Activated naive CD4-positive, alpha-beta T cell treated with anti-CD3 and anti-CD28 coated beads, Interleukin-2, amount 50 U/mL, for 24 hours (primary cell): ENCODE data around the gene APOL2.
A peak's percentile ranks its signal among the peaks of the same experiment; 100 is the strongest.
"Not testable (repeated sequence)": the region's sequence is repeated elsewhere in the genome, so short reads cannot be mapped to it uniquely, and the experiment has no call there.

Source experiments
- H3K27ac Mint-ChIP-seq: one replicate; pipeline ENCODE4 v1.8.0; 2021; ENCODE audit warnings: mild to moderate bottlenecking, mixed read lengths
- H3K27me3 Mint-ChIP-seq: one replicate; pipeline ENCODE4 v1.8.0; 2021; ENCODE audit warnings: mixed read lengths
- H3K36me3 Mint-ChIP-seq: one replicate; pipeline ENCODE4 v1.8.0; 2021; ENCODE audit warnings: mixed read lengths
- H3K4me1 Mint-ChIP-seq: one replicate; pipeline ENCODE4 v1.8.0; 2021; ENCODE audit warnings: mixed read lengths
- H3K4me3 Mint-ChIP-seq: one replicate; pipeline ENCODE4 v1.8.0; 2021; ENCODE audit warnings: mild to moderate bottlenecking, mixed read lengths
- H3K9me3 Mint-ChIP-seq: one replicate; pipeline ENCODE4 v1.8.0; 2021; ENCODE audit warnings: mixed read lengths

APOL2 gene

DNA sequence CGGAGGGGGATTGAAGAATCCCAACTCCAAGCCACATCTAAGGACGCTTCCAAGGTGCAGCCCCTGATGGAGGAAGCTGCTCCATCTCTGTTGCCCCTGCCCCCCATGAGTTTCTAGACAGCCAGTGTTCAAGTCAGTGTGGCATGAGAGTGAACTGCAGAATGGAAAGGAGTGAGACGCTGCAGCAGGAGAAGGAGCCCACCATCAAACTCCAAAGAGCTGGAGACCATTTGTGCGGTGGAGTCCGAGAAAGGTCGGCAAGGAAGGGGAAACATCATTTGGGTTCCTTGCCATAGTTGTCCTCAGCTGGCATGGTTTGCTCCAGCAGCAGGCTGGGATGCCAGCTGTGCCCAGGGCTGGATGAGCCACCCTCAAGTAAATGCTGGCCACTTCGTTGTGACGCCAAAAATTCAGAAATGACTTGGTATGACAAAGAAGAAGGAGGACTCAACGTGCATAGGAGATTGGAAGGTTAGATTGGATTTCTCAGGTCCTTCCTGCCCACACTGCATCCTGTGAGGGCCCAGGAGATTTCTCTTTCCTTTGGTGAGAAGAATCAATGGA is 16.4 kb downstream of the APOL2 start:
- H3K9me3 Mint-ChIP-seq = no peaks in the 10 kb centered on the region
- peaks cover 24% of the 10 kb centered on the region for H3K4me1 Mint-ChIP-seq
- H3K4me3 Mint-ChIP-seq = no peak overlapping the region
- no peak overlapping the region for H3K27ac Mint-ChIP-seq
- H3K27me3 Mint-ChIP-seq = no peaks in the 10 kb centered on the region
- H3K36me3 Mint-ChIP-seq = peaks cover 7% of the 10 kb centered on the region

DNA sequence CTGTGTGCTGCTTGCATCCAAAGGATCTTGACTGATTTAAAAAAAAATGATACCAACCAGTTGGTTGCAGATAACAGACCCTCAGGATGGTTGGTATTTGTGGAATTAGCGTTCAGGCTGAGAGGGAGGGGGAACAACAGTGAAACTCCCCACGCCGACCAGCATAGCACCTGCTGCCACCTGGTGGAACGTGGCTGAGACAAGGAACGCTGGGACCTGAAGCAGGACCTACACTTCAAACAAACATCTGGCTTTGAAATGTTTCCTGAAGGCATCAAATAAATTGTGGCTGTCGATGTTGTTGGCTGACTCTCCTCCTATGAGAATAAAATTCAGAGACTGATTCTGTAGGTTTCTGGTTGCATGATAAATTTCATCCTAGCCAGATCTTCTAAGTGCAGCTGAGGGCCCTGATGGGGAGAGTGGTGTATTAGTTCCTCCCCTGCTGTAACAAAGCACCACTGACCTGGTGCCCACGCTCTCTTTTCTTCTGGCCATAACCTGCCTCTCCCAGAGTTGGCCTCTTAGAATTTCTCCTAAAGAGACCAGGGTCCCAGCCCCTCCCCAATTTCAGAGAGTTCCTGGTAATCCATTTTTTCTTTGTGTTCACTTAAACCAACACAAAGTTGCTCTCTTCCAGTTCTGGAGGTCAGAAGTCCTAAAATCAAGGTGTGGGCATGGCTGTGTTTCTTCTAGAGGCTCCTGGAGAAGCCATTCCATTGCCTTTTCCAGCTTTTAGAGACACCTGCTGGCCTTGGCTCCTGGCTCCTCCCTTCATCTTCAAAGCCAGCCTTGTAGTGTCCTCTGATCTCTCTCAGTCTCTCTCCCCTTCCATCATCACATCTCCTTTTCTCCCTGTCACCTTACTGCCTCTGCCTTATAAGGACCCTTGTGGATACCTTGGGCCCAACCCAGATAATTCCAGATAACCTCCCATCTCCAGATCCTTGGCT is 17.3 kb downstream of the APOL2 start:
- Mint-ChIP-seq H3K4me1 (peaks cover 24% of the 10 kb centered on the region), H3K4me3 (peak overlapping the region; percentile 69), H3K36me3 (peaks cover 3% of the 10 kb centered on the region), H3K27me3 (no peaks in the 10 kb centered on the region), H3K9me3 (no peaks in the 10 kb centered on the region), H3K27ac (peak overlapping the region; percentile 43)

DNA sequence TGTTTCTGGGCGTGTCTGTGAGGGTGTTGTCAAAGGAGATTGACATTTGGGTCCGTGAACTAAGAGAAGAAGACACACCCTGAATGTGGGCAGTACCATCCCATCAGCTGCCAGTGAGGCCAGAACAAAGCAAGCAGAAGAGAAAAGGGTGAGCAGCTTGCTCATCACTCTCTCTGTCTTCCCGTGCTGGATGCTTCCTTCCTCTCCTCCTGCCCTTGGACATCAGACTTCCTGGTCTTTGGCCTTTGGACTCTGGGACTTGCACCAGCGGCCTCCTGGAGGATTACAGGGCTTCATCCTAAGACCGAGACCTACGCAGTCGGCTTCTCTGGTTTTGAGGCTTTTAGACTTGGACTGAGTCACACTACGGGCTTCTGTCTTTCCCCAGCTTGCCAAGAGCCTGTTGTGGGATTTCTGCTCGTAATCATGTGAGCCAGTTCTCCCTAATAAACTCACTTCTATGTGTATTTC is 18.8 kb downstream of the APOL2 start:
- Mint-ChIP-seq H3K4me3 (no peak overlapping the region), H3K4me1 (peaks cover 24% of the 10 kb centered on the region), H3K27me3 (no peaks in the 10 kb centered on the region), H3K9me3 (no peaks in the 10 kb centered on the region), H3K27ac (no peak overlapping the region), H3K36me3 (no peaks in the 10 kb centered on the region)

DNA sequence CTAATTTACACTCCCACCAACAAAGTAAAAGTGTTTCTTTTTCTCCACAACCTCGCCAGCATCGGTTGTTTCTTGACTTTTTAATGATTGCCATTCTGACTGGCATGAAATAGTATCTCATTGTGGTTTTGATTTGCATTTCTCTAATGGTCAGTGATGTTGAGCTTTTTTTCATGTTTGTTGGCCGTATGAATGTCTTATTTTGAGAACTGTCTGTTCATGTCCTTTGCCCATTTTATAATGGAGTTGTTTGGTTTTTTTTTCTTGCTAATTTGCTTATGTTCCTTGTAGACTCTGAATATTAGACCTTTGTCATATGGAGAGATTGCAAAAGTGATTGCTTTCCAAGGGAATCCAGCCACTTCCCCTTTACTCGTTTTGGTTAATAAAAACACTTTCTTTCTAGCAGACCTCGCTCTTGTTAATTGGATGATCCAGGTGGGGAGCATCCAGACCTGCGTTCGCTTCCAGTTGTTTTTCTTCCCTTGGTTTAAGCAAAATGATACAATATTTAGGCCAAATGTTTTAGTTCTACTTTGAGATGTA is 20.6 kb downstream of the APOL2 start:
- Mint-ChIP-seq H3K36me3 (no peaks in the 10 kb centered on the region), H3K27me3 (no peaks in the 10 kb centered on the region), H3K27ac (no peak overlapping the region), H3K4me1 (peaks cover 24% of the 10 kb centered on the region), H3K4me3 (no peak overlapping the region), H3K9me3 (no peaks in the 10 kb centered on the region)

DNA sequence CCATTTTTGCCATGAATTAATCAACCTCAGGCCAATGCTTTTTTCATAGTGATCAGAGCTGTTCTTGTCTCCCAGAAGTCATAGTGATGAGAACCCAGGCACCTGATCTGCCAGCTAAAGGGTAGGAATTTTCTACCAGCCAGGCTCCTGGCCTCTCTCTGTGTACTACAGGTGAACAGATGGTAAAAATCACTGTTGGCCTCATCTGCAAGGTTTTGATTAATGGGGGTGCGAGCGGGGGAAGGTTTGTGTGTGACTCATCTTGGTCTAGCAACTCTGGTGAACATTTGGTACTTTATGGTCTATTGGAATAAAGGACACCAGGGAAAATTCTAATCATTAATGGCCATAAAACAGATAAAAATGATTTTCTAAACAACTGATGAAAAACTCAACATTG is 23.3 kb downstream of the APOL2 start:
- Mint-ChIP-seq H3K27me3 (peaks cover 5% of the 10 kb centered on the region), H3K36me3 (no peaks in the 10 kb centered on the region), H3K4me3 (no peak overlapping the region), H3K9me3 (no peaks in the 10 kb centered on the region), H3K4me1 (peaks cover 10% of the 10 kb centered on the region), H3K27ac (no peak overlapping the region)

DNA sequence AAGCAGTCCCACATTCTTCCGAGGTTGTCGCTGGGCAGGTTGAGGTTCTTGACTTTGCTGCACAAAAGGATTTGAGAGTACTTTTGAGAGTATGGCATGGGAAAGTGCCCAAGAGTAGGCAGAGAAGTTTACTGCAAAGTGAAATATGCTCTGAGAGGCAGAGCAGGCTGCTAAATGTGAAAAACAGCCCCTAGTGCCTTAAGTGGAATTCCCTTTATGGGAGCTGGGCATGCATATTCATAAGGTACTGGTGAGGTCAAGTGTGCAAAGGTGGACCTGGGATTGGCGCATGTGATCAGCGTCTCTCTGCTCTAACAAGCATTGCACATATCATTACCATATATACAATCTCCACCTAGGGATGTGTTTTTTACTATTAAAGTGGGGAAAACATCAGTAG is 25.7 kb downstream of the APOL2 start:
- Mint-ChIP-seq H3K9me3 (peaks cover 9% of the 10 kb centered on the region), H3K4me1 (peaks cover 11% of the 10 kb centered on the region), H3K36me3 (peaks cover 5% of the 10 kb centered on the region), H3K27me3 (peaks cover 9% of the 10 kb centered on the region), H3K27ac (no peak overlapping the region), H3K4me3 (no peak overlapping the region)

DNA sequence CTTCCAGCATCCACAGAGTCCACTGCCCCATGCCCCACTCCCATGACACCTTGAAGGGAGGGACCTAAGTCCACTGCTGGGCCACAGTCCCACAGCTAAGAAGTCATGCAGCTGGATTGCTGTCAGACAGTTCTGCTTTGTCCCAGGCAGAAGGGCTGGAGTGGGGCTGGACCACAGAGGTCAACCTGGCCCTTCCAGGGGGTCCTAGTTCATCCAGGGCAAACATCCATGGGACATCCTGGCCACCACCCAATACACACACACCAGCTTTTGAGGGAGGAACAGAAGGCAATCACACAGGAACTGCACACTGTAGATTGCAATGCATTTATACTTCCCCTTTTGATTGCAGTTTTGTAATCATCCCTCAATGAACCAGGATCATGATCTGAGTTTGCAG is 26.4 kb downstream of the APOL2 start:
- no peak overlapping the region for H3K4me3 Mint-ChIP-seq
- H3K27ac Mint-ChIP-seq = no peak overlapping the region
- peaks cover 9% of the 10 kb centered on the region for H3K9me3 Mint-ChIP-seq
- peaks cover 5% of the 10 kb centered on the region for H3K36me3 Mint-ChIP-seq
- H3K27me3 Mint-ChIP-seq = peaks cover 9% of the 10 kb centered on the region
- peaks cover 11% of the 10 kb centered on the region for H3K4me1 Mint-ChIP-seq

DNA sequence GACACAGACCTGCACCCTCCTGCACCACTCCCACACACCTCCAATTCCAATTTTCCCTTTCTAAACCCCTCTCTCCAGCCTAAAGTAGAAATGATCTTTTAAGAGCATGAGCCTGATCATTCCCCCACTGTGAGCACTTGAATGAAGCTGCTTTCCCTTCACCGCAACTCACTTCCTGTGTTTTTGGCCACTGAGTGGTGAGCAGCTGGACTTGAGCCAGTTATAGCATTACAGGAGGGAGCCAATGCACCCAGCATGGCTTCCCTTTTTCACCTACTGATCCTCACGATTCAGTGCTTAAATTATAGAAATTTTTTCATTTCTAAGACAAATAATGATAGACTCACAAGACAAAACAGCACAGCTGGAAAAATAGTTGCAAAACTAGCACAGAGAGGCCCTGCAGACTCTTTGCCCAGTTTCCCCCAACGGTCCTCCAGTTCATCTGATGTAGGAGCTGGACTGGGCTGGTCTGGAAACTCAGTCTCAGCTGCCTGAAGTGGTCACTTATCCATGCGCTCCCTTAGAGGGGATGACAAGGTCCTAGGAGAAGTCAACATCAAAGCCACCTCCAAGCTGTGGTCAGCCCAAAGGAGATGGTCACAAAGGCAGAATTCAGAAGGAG is 28.0 kb downstream of the APOL2 start:
- Mint-ChIP-seq H3K9me3 (peaks cover 9% of the 10 kb centered on the region), H3K4me3 (no peak overlapping the region), H3K27me3 (peaks cover 9% of the 10 kb centered on the region), H3K27ac (no peak overlapping the region), H3K36me3 (peaks cover 5% of the 10 kb centered on the region), H3K4me1 (peaks cover 11% of the 10 kb centered on the region)

DNA sequence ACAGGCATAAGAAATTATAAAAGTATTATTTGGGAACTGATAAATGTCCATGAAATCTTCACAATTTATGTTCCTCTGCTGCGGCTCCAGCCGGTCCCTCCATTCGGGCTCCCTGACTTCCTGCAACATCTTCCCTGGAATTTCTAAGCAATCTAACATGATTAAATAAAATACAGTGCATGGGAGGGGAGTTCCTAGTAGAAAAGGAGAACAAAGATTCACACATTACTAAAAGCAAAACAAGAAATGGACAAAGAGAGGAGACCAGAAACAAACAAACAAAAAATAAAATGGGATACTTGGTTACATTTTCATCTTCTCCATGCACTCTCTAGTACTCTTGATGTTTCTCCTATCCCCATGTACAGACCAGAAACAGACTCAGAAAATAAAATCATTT is 29.1 kb downstream of the APOL2 start:
- H3K27ac Mint-ChIP-seq = no peak overlapping the region
- peaks cover 5% of the 10 kb centered on the region for H3K36me3 Mint-ChIP-seq
- no peak overlapping the region for H3K4me3 Mint-ChIP-seq
- H3K27me3 Mint-ChIP-seq = peaks cover 9% of the 10 kb centered on the region
- H3K4me1 Mint-ChIP-seq = peaks cover 11% of the 10 kb centered on the region
- peaks cover 9% of the 10 kb centered on the region for H3K9me3 Mint-ChIP-seq

DNA sequence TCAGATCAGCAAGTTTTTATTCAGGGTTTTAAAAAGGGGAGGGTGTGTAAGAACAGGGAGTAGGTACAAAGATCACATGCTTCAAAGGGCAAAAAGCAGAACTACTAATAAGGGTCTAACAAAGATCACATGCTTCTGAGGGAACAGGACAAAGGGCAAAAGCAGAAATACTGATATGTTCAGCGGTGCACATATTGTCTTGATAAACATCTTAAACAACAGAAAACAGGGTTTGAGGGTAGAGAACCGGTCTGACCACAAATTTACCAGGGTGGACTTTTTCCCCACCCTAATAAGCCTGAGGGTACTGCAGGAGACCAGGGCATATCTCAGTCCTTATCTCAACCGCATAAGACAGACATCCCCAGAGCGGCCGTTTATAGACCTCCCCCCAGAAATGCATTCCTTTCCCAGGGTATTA is 29.8 kb downstream of the APOL2 start:
- H3K9me3 Mint-ChIP-seq, H3K27ac Mint-ChIP-seq, H3K36me3 Mint-ChIP-seq, H3K27me3 Mint-ChIP-seq, H3K4me3 Mint-ChIP-seq: not testable (repeated sequence)
- H3K4me1 Mint-ChIP-seq = peaks cover 11% of the 10 kb centered on the region

DNA sequence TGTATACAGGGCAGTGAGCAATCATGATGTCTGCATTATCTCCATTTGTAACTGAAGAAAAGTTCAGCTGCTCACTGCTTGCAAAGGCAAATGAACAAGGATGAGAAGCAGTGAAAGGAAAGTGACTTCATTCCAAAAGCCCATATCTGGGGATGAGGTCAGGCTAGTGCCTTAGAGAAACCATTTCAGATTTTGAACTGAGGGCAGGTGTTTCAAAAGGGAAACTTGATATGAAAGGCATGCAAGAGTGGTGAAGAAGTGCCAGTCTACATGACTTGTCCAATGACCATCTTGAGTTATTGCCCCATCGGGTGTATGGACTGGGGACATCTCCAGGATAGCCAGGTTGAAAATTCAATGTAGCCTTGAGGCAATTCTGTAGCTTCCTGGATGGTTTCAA is 30.4 kb downstream of the APOL2 start:
- Mint-ChIP-seq H3K36me3 (peaks cover 5% of the 10 kb centered on the region), H3K27ac (no peak overlapping the region), H3K9me3 (peaks cover 9% of the 10 kb centered on the region), H3K4me1 (peaks cover 14% of the 10 kb centered on the region), H3K4me3 (no peak overlapping the region), H3K27me3 (peaks cover 9% of the 10 kb centered on the region)

DNA sequence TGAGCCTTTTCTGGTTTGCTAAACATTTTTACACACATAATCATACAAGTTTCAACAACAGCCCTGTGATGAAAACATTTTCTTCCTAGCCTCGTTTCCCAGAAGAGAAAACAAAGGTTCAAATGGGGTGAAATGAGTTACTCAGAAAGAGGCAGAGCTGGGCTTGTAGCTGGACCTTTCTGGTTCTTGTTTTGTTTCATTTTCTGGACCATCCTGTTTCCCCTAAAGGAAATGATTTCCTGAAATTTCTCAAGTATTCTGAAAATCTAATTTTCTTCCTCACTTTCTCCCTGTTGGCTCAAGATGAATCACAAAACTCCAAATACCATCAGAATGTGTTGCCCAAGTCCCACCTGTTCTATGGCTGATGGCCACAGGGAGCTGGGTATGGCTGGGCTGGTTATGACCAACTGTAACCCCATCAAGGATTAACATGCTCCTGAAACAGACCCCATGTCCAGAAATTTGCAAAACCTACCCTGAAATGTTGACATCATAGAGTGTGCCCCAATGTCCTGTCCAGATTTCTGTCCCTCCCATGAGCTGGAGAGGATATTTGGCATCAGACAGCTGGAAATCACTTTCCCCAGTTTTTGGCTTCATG is 31.1 kb downstream of the APOL2 start:
- H3K9me3 Mint-ChIP-seq = peaks cover 9% of the 10 kb centered on the region
- no peak overlapping the region for H3K4me3 Mint-ChIP-seq
- H3K27ac Mint-ChIP-seq = no peak overlapping the region
- peaks cover 5% of the 10 kb centered on the region for H3K36me3 Mint-ChIP-seq
- peaks cover 14% of the 10 kb centered on the region for H3K4me1 Mint-ChIP-seq
- H3K27me3 Mint-ChIP-seq = peaks cover 9% of the 10 kb centered on the region

DNA sequence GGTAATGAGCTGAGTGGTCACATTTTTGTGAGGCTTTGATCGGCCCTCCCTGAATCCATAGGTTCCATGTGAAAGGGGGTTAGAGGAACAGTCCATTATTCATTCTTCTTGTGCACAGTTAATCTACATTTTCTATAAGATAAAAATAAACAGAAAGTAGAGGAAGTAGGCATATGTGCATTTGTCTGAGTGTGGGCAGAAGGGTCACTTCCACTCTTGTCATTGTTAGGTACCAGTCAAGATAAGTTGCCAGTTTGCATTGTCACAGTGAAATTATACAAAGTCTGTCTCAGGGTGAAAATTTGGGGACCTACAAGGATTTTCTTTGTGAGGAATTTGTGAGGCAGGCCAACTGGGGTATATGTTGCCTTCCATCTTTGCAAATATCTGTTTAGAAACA is 33.1 kb downstream of the APOL2 start:
- Mint-ChIP-seq H3K27ac (no peak overlapping the region), H3K27me3 (peaks cover 9% of the 10 kb centered on the region), H3K4me1 (peaks cover 13% of the 10 kb centered on the region), H3K9me3 (peaks cover 9% of the 10 kb centered on the region), H3K36me3 (peaks cover 5% of the 10 kb centered on the region), H3K4me3 (no peak overlapping the region)

DNA sequence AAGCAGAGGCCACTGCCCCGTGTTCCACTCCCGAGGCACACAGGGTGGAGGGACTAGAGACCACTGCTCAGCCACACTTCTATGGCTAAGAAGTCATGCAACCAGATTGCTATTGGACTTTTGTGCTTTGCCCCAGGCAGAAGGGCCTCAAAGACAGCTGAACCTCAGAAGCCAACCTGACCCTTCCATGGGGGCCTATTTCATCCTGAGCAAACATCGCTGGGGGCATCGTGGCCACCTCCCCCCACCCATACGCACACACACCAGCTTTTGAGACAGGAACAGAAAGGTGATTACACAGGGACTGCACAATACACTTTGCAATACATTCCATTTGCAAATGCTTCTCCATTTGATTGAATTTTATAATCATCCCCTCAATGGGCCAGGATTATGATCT is 33.8 kb downstream of the APOL2 start:
- not testable (repeated sequence) for H3K27me3 Mint-ChIP-seq, H3K9me3 Mint-ChIP-seq, H3K27ac Mint-ChIP-seq, H3K4me3 Mint-ChIP-seq, H3K36me3 Mint-ChIP-seq, H3K4me1 Mint-ChIP-seq

DNA sequence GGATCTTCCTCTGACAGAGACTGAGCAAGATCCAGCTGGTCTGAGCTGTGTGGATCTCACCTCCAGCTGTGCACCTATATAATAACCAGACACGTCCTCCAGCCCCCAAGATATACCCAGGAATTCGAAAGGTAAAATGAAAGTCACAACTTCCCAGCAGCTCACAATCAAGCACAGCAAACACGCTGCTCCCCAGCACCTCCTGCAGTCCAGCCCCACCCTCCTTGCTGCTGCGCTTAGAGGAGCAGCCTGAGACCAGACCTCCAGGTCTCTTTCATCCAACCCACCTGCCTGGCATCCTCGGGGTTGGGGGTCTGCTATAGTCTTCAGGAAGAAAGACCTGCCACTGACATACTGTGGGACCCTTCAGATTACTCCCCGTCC is 34.7 kb downstream of the APOL2 start:
- Mint-ChIP-seq H3K9me3 (peaks cover 9% of the 10 kb centered on the region), H3K4me1 (peaks cover 3% of the 10 kb centered on the region), H3K27ac (no peak overlapping the region), H3K36me3 (peaks cover 5% of the 10 kb centered on the region), H3K27me3 (peaks cover 2% of the 10 kb centered on the region), H3K4me3 (peak overlapping the region; percentile 37)
